Panc1 (cell line): ENCODE data around the gene SHE.

Source experiments
- POLR2AphosphoS5 ChIP-seq: IDR thresholded peaks from 2 replicates; pipeline ENCODE4 v1.6.1; 2012; ENCODE audit warnings: mild to moderate bottlenecking, low read depth, low read length, moderate library complexity
- SIN3A ChIP-seq: IDR thresholded peaks from 2 replicates; pipeline ENCODE4 v1.6.1; 2012; ENCODE audit warnings: low read depth, mild to moderate bottlenecking, low read length, moderate library complexity, borderline replicate concordance; ENCODE audit not compliant: insufficient read depth
- TCF7L2 ChIP-seq: IDR thresholded peaks from 2 replicates; pipeline ENCODE4 v1.6.1; 2011; ENCODE audit warnings: mild to moderate bottlenecking, low read depth, low read length, inconsistent platforms
- TF ChIP-seq, protein P1 (sequence below): fragments of 450-650 bp; IDR thresholded peaks from 2 replicates; pipeline ENCODE4 v1.5.1; 2017; ENCODE audit warnings: mild to moderate bottlenecking
- TF ChIP-seq, protein P2 (sequence below), 2 experiments: IDR thresholded peaks; 2 replicates each; pipeline ENCODE4 v1.6.1; 2011 to 2012; ENCODE audit warnings: low read depth in 2 of 2, control low read depth in 1 of 2, low read length in 1 of 2, mild to moderate bottlenecking in 1 of 2, moderate library complexity in 1 of 2; ENCODE audit not compliant: insufficient read depth in 1 of 2

DNA sequence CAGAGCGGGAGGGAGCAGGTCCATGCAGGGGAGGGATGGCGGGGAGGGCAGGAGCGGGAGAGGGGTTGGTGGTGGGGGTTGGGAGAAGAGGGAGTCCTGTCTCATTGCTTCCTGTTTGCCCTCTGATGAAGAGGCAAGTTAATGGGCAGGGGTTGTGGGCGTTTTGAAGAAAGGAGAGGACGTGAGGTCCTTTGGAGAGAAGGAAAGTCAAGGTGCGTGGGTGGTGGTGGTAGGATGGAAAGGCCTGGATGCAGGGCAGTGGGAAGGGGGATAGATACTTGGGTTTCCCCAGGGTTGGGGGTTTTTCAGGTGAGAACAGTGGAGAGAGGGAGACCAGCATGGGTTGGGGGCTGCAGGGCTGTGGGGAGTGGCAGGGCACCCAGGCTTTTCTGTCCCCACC, 39.0 kb upstream of the SHE start:
- TF ChIP-seq, protein P1, sequence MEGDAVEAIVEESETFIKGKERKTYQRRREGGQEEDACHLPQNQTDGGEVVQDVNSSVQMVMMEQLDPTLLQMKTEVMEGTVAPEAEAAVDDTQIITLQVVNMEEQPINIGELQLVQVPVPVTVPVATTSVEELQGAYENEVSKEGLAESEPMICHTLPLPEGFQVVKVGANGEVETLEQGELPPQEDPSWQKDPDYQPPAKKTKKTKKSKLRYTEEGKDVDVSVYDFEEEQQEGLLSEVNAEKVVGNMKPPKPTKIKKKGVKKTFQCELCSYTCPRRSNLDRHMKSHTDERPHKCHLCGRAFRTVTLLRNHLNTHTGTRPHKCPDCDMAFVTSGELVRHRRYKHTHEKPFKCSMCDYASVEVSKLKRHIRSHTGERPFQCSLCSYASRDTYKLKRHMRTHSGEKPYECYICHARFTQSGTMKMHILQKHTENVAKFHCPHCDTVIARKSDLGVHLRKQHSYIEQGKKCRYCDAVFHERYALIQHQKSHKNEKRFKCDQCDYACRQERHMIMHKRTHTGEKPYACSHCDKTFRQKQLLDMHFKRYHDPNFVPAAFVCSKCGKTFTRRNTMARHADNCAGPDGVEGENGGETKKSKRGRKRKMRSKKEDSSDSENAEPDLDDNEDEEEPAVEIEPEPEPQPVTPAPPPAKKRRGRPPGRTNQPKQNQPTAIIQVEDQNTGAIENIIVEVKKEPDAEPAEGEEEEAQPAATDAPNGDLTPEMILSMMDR = no peak
- TF ChIP-seq SIN3A (no peak), POLR2AphosphoS5 (no peak), TCF7L2 (no peak)
- TF ChIP-seq, protein P2, sequence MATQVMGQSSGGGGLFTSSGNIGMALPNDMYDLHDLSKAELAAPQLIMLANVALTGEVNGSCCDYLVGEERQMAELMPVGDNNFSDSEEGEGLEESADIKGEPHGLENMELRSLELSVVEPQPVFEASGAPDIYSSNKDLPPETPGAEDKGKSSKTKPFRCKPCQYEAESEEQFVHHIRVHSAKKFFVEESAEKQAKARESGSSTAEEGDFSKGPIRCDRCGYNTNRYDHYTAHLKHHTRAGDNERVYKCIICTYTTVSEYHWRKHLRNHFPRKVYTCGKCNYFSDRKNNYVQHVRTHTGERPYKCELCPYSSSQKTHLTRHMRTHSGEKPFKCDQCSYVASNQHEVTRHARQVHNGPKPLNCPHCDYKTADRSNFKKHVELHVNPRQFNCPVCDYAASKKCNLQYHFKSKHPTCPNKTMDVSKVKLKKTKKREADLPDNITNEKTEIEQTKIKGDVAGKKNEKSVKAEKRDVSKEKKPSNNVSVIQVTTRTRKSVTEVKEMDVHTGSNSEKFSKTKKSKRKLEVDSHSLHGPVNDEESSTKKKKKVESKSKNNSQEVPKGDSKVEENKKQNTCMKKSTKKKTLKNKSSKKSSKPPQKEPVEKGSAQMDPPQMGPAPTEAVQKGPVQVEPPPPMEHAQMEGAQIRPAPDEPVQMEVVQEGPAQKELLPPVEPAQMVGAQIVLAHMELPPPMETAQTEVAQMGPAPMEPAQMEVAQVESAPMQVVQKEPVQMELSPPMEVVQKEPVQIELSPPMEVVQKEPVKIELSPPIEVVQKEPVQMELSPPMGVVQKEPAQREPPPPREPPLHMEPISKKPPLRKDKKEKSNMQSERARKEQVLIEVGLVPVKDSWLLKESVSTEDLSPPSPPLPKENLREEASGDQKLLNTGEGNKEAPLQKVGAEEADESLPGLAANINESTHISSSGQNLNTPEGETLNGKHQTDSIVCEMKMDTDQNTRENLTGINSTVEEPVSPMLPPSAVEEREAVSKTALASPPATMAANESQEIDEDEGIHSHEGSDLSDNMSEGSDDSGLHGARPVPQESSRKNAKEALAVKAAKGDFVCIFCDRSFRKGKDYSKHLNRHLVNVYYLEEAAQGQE (IDR thresholded peaks at IDR 0.05; ENCODE audit: insufficient read depth in 1 of 2, low read depth in 2 of 2, low read length in 1 of 2) = no peak
